Type B pancreatic cell (in vitro differentiated cells): Measurements from ENCODE around the gene MINDY2. TPM values are rescaled to one million over a fixed set of nuclear protein-coding genes. Genes with fewer than 3 reads are reported as not detected.
A peak's percentile ranks its signal among the peaks of the same experiment; 100 is the strongest.

Experiments used
- DNase-seq: peaks from one replicate; pipeline ENCODE4 v3.0.0; 2021; ENCODE audit warnings: mixed read lengths; ENCODE audit not compliant: unreplicated experiment; ENCODE audit errors: extremely low spot score
- H3K27ac Mint-ChIP-seq: 2 replicates; pipeline ENCODE4 v1.8.0; 2021; ENCODE audit warnings: mild to moderate bottlenecking, mixed read lengths
- H3K27me3 Mint-ChIP-seq: 2 replicates; pipeline ENCODE4 v1.8.0; 2021; ENCODE audit warnings: mixed read lengths
- H3K36me3 Mint-ChIP-seq: 2 replicates; pipeline ENCODE4 v1.8.0; 2021; ENCODE audit warnings: mixed read lengths
- H3K4me1 Mint-ChIP-seq: one replicate; pipeline ENCODE4 v1.8.0; 2021; ENCODE audit warnings: mixed read lengths; ENCODE audit not compliant: unreplicated experiment
- H3K4me3 Mint-ChIP-seq: 2 replicates; pipeline ENCODE4 v1.8.0; 2021; ENCODE audit warnings: mild to moderate bottlenecking, mixed read lengths
- H3K9me3 Mint-ChIP-seq: 2 replicates; pipeline ENCODE4 v1.8.0; 2021; ENCODE audit warnings: mixed read lengths
- long read RNA-seq: library from polyadenylated mRNA; unstranded; transcript quantifications from one replicate; pipeline ENCODE4 v2.0.0, GENCODE V29; 2020
- total RNA-seq: library from RNA; stranded (reverse); gene quantifications from 2 replicates; pipeline ENCODE4 v1.2.1, GENCODE V29; 2021; ENCODE audit warnings: low replicate concordance
- TF ChIP-seq, protein P1 (sequence below): fragments of 200-600 bp; sonication (generic); conservative IDR thresholded peaks from 2 replicates; pipeline ENCODE4 v1.5.0; 2021; ENCODE audit warnings: antibody characterized with exemption, mild to moderate bottlenecking

The MINDY2 gene
- total RNA-seq, result 39.8 and 82.1 TPM in 2 replicates
- long read RNA-seq, full-length matches to known transcripts, result 74 of 119 reads
- long read RNA-seq, partial matches to known transcripts, result 4 of 119 reads
- long read RNA-seq, other reads (novel, unspliced or antisense), result 41 of 119 reads

DNA sequence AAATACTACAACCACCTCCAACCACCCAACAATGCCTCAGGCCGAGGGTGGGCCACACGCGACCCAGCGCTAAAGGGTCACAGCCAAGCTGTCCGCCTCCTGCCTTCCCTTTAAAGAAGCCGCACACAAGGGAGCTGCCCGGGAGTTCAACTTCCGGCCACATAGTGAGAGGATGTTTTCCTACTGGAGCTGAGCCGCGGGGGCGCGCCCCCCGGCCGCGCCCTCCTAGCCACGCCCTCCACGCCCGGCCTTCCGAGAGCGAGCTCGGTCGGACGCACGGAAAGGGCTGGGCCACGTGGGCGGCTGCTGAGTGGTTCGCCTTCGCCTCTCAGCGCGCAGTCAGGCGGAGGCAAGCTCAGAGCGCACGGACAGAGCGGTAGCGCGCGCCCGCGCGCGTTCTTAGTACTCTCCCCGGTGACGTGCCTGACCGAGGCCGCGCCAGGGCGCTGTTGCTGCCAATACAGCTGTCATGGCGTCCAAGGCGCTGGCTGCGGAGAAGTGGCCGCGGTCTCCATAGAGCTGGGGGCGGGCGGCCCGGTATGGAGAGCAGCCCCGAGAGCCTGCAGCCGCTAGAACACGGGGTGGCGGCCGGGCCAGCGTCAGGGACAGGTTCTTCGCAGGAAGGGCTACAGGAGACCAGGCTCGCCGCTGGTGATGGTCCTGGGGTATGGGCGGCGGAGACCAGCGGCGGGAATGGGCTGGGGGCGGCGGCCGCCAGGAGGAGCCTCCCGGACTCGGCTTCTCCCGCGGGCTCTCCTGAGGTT, at the start of gene MINDY2:
Gene MINDY2, plus strand, starts transcription at position 446 of the 764 bp plus-strand sequence. Its CDS starts 94 bp downstream, at position 540.
- no peaks in the 10 kb centered on the region for H3K36me3 Mint-ChIP-seq
- TF ChIP-seq, protein P1, sequence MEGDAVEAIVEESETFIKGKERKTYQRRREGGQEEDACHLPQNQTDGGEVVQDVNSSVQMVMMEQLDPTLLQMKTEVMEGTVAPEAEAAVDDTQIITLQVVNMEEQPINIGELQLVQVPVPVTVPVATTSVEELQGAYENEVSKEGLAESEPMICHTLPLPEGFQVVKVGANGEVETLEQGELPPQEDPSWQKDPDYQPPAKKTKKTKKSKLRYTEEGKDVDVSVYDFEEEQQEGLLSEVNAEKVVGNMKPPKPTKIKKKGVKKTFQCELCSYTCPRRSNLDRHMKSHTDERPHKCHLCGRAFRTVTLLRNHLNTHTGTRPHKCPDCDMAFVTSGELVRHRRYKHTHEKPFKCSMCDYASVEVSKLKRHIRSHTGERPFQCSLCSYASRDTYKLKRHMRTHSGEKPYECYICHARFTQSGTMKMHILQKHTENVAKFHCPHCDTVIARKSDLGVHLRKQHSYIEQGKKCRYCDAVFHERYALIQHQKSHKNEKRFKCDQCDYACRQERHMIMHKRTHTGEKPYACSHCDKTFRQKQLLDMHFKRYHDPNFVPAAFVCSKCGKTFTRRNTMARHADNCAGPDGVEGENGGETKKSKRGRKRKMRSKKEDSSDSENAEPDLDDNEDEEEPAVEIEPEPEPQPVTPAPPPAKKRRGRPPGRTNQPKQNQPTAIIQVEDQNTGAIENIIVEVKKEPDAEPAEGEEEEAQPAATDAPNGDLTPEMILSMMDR, result peak; percentile 58
- DNase-seq, result peak; percentile 99
- no peaks in the 10 kb centered on the region for H3K27me3 Mint-ChIP-seq
- no peaks in the 10 kb centered on the region for H3K9me3 Mint-ChIP-seq
- H3K4me3 Mint-ChIP-seq, result no peak within 1 kb of the TSS
- H3K27ac Mint-ChIP-seq, result peak within 1 kb of the TSS; percentile 100
- peaks cover 13% of the 10 kb centered on the region for H3K4me1 Mint-ChIP-seq

- H3K27me3 Mint-ChIP-seq, result no peaks in the 10 kb centered on the region
- H3K36me3 Mint-ChIP-seq, result peaks cover 20% of the 10 kb centered on the region
- H3K4me1 Mint-ChIP-seq, result peaks cover 30% of the 10 kb centered on the region
- H3K27ac Mint-ChIP-seq, result peak overlapping the region; percentile 4
- no peaks in the 10 kb centered on the region for H3K9me3 Mint-ChIP-seq
- DNase-seq, result no peak
- TF ChIP-seq, protein P1, result no peak
- H3K4me3 Mint-ChIP-seq, result no peak overlapping the region
These were observed 46.6 kb upstream of the MINDY2 start for GRCh38 chr15:58724466-58724865.

DNA sequence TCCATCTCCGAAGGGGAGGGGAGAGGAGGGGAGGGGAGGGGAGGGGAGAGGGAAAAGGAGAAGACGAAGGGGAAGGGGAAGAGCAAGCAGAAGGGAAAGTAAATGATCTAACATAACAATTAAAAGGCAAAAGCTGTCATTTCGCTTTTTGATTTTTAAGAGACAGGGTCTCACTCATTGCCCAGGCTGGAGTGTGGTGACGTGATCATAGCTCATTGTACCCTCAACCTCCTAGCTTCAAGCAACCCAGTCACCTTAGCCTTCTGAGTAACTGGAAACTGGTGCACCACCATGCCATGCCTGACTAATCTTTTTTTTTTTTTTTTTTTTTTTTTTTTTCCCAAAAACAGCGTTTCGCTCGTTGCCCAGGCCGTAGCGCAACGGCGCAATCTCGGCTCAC, 44.2 kb upstream of the MINDY2 start:
- no peak overlapping the region for H3K4me3 Mint-ChIP-seq
- DNase-seq, result no peak
- H3K36me3 Mint-ChIP-seq, result peaks cover 20% of the 10 kb centered on the region
- no peak overlapping the region for H3K27ac Mint-ChIP-seq
- H3K9me3 Mint-ChIP-seq, result no peaks in the 10 kb centered on the region
- peaks cover 31% of the 10 kb centered on the region for H3K4me1 Mint-ChIP-seq
- TF ChIP-seq, protein P1, result no peak
- H3K27me3 Mint-ChIP-seq, result no peaks in the 10 kb centered on the region

GRCh38 chr15:58731756-58732535, 39.2 kb upstream of the MINDY2 start:
- Mint-ChIP-seq H3K36me3 (peaks cover 25% of the 10 kb centered on the region), H3K27me3 (no peaks in the 10 kb centered on the region), H3K9me3 (no peaks in the 10 kb centered on the region), H3K4me3 (peak overlapping the region; percentile 36), H3K27ac (peak overlapping the region; percentile 78), H3K4me1 (peaks cover 32% of the 10 kb centered on the region)
- no peak for DNase-seq
- TF ChIP-seq, protein P1, result no peak

GRCh38 chr15:58732625-58733363, 38.3 kb upstream of the MINDY2 start:
- Mint-ChIP-seq H3K27me3 (no peaks in the 10 kb centered on the region), H3K9me3 (no peaks in the 10 kb centered on the region), H3K36me3 (peaks cover 22% of the 10 kb centered on the region), H3K27ac (peak overlapping the region; percentile 78), H3K4me1 (peaks cover 32% of the 10 kb centered on the region), H3K4me3 (peak overlapping the region; percentile 12)
- TF ChIP-seq, protein P1, result no peak
- DNase-seq, result no peak
